CD4-positive, alpha-beta T cell treated with Interferon alpha-2 for 1 hour (primary cell): ENCODE data around the gene PRX.
"Not testable (repeated sequence)": the region's sequence is repeated elsewhere in the genome, so short reads cannot be mapped to it uniquely, and the experiment has no call there.

Experiments used
- DNase-seq, 2 donors: peaks; one replicate each; pipeline ENCODE4 v3.0.0-alpha.2; 2020 to 2022

Gene PRX

GRCh38 chr19:40389404-40390083 lies 23.6 kb downstream of the PRX start:
- no peak for DNase-seq

GRCh38 chr19:40388481-40388880 lies 24.7 kb downstream of the PRX start:
- no peak for DNase-seq

GRCh38 chr19:40387155-40387554 lies 26.0 kb downstream of the PRX start:
- DNase-seq = no peak

- DNase-seq = no peak
Observed at GRCh38 chr19:40383668-40384248, 29.4 kb downstream of the PRX start.

GRCh38 chr19:40381321-40381720 lies 31.9 kb downstream of the PRX start:
- DNase-seq = no peak

- no peak for DNase-seq
Observed at GRCh38 chr19:40380199-40381037, 32.8 kb downstream of the PRX start.

- no peak for DNase-seq
Observed at GRCh38 chr19:40379446-40380198, 33.6 kb downstream of the PRX start.

- no peak for DNase-seq
Observed at GRCh38 chr19:40378509-40378908, 34.7 kb downstream of the PRX start.

GRCh38 chr19:40377876-40378385 lies 35.2 kb downstream of the PRX start:
- no peak for DNase-seq

GRCh38 chr19:40376286-40376862 lies 36.8 kb downstream of the PRX start:
- no peak for DNase-seq

GRCh38 chr19:40374084-40374483 lies 39.1 kb downstream of the PRX start:
- no peak for DNase-seq

- no peak for DNase-seq
Observed at GRCh38 chr19:40371802-40372122, 41.4 kb downstream of the PRX start.

GRCh38 chr19:40370997-40371801 lies 42.0 kb downstream of the PRX start:
- DNase-seq = no peak

- DNase-seq = not testable (repeated sequence)
Observed at GRCh38 chr19:40370253-40370652, 42.9 kb downstream of the PRX start.

- no peak for DNase-seq
Observed at GRCh38 chr19:40369797-40370196, 43.4 kb downstream of the PRX start.

GRCh38 chr19:40367577-40368434 lies 45.4 kb downstream of the PRX start:
- no peak for DNase-seq

- no peak for DNase-seq
Observed at GRCh38 chr19:40366697-40367561, 46.2 kb downstream of the PRX start.

- DNase-seq = peak; percentile 41 to 56
Observed at GRCh38 chr19:40365613-40366401, 47.4 kb downstream of the PRX start.

- DNase-seq = no peak
Observed at GRCh38 chr19:40365010-40365409, 48.2 kb downstream of the PRX start.
